Measurements from ENCODE around the gene DBF4B. TPM values are rescaled to one million over a fixed set of nuclear protein-coding genes. Genes with fewer than 3 reads are reported as not detected.

Gene DBF4B
- total RNA-seq, 1 experiment from 2014 or later = 24.7 TPM

DNA sequence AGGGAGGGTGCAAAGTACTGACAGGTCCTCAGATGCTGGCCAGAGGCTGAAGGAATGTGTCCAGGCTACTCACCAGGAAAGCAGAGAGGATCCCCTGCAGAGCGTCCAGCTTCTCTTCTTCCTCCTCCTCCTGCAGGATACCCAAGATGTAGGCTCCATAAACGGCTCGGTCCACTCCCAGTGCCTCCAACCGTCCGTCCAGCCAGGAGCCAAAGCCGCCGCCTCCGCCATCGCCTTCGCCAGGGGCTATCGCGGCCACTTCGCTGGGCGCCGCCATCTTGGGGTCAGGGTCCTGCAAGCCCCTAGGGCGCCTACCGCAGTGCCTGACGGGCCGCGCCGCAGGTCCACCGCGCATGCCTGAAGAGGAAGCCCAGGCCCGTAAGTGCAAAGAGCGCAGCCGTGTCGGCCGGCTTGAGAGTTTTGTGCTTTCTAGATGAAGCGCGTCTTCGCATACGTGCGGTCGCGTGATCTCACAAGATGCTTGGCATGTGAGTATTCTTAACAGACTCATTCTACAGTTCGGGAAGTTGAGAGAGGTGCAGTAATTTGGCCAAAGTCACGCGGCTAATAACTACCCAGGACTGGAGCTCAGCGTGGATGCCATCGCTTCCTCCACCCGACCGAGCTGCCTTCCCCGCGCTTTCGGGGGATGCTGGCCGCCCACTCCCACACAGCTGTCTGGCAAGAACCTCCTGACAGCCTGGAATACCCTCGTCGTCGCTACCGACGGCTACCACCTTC is 18.8 kb upstream of the DBF4B start, which contains the start of gene CCDC43:
Gene CCDC43 (minus strand): TSS at position 300 of the 741 bp plus-strand sequence. CDS start 23 bp downstream, at position 277.
- Histone ChIP-seq H3K23me2 (ENCODE audit: insufficient read length, low read depth, low read length, poor library complexity, severe bottlenecking) (peaks cover 9% of the 10 kb centered on the region), H3K56ac (ENCODE audit: insufficient read length, low read depth, low read length) (peak within 1 kb of the TSS; percentile 42), H4K91ac (ENCODE audit: insufficient read length, low read depth, low read length) (peak within 1 kb of the TSS; percentile 50), H2BK12ac (ENCODE audit: insufficient read length, low read depth, low read length) (no peak within 1 kb of the TSS), H2AFZ (ENCODE audit: low read length) (no peak within 1 kb of the TSS), H3K9ac (ENCODE audit: extremely low read depth, insufficient read length, low read length) (peak within 1 kb of the TSS; percentile 96), H3T11ph (ENCODE audit: low read length) (no peak within 1 kb of the TSS), H2AK5ac (ENCODE audit: insufficient read length, low read length) (no peak within 1 kb of the TSS), H3K79me1 (ENCODE audit: insufficient read depth, low read depth, low read length, poor library complexity, severe bottlenecking) (peaks cover 2% of the 10 kb centered on the region), H3K4me2 (ENCODE audit: insufficient read depth, insufficient read length, low read length) (peak within 1 kb of the TSS; percentile 96), H3K18ac (ENCODE audit: insufficient read length, low read depth, low read length) (peak within 1 kb of the TSS; percentile 95), H3K9me3 (ENCODE audit: control insufficient read depth, low read depth, low read length) (no peaks in the 10 kb centered on the region), H3K4me1 (ENCODE audit: insufficient read depth, low read length) (no peaks in the 10 kb centered on the region), H3K4ac (ENCODE audit: low read depth, low read length) (no peak within 1 kb of the TSS), H4K20me1 (ENCODE audit: control insufficient read depth, insufficient read depth, insufficient read length) (no peaks in the 10 kb centered on the region), H4K5ac (ENCODE audit: insufficient read length, low read depth, low read length) (peak within 1 kb of the TSS; percentile 92), H3K27ac (ENCODE audit: insufficient read length, low read depth, low read length) (peak within 1 kb of the TSS; percentile 1), H4K8ac (replicated peaks; ENCODE audit: insufficient read length, low read depth, low read length) (peak within 1 kb of the TSS; percentile 84), H3K14ac (ENCODE audit: insufficient read depth, low read length) (peak within 1 kb of the TSS; percentile 96), H3K79me2 (ENCODE audit: insufficient read depth, low read length) (peaks cover 5% of the 10 kb centered on the region; the same call in 1 of the 2 replicates), H2BK20ac (ENCODE audit: low read depth, low read length, poor library complexity, severe bottlenecking) (no peak within 1 kb of the TSS), H2BK120ac (ENCODE audit: low read depth, low read length, poor library complexity, severe bottlenecking) (no peak within 1 kb of the TSS), H2BK15ac (ENCODE audit: low read depth, low read length) (0 out of 2 replicates have a peak within 1 kb of the TSS, but pooled peaks have one; percentile 56), H2BK5ac (ENCODE audit: insufficient read length, low read length) (no peak within 1 kb of the TSS), H3K23ac (ENCODE audit: insufficient read length, low read depth, low read length) (no peak within 1 kb of the TSS), H3K27me3 (ENCODE audit: insufficient read depth, low read length) (no peaks in the 10 kb centered on the region)
- Mint-ChIP-seq H3K4me1 (peaks cover 13 to 15% of the 10 kb centered on the region in 2 experiments), H3K4me3 (peak within 1 kb of the TSS; percentile 98 to 99), H3K27ac (peak within 1 kb of the TSS; percentile 94 to 99 (median 98)), H3K27me3 (ENCODE audit: low read depth) (no peaks in the 10 kb centered on the region; the same call in 1 of the 2 replicates), H3K9me3 (no peaks in the 10 kb centered on the region), H3K36me3 (ENCODE audit: insufficient read depth in 1 of 3, low read depth in 3 of 3) (peaks cover 0 to 18% (median 0%) of the 10 kb centered on the region in 3 experiments; a peak in 5 of 7 replicates)
- TF ChIP-seq CTCF (conservative IDR thresholded peaks at IDR 0.05) = no peak
- WGBS (ENCODE audit: extremely low coverage, insufficient read length, low lambda C conversion rate) = no CpG with 5 or more reads among the region's 51 CpGs
- DNase-seq = peak; percentile 97

All from H9 (cell line).